NCI-H524 (cell line): ENCODE results near the gene OMD.

ENCODE experiments used
- DNase-seq, 2 experiments: peaks; one replicate each; lab custom pipeline; 2025; lab: John Stamatoyannopoulos, UW

The OMD gene, protein sequence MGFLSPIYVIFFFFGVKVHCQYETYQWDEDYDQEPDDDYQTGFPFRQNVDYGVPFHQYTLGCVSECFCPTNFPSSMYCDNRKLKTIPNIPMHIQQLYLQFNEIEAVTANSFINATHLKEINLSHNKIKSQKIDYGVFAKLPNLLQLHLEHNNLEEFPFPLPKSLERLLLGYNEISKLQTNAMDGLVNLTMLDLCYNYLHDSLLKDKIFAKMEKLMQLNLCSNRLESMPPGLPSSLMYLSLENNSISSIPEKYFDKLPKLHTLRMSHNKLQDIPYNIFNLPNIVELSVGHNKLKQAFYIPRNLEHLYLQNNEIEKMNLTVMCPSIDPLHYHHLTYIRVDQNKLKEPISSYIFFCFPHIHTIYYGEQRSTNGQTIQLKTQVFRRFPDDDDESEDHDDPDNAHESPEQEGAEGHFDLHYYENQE

GRCh38 chr9:92424340-92424739, at the start of gene OMD:
TSS of gene OMD (minus strand) at chr9:92424471. CDS start at chr9:92417558, 6,913 bp downstream.
- DNase-seq: no peak

- no peak for DNase-seq
Measured at GRCh38 chr9:92468206-92468605, 43.9 kb upstream of the OMD start.

GRCh38 chr9:92467511-92467910, 43.2 kb upstream of the OMD start:
- no peak for DNase-seq

GRCh38 chr9:92467041-92467440, 42.8 kb upstream of the OMD start:
- no peak for DNase-seq

DNA sequence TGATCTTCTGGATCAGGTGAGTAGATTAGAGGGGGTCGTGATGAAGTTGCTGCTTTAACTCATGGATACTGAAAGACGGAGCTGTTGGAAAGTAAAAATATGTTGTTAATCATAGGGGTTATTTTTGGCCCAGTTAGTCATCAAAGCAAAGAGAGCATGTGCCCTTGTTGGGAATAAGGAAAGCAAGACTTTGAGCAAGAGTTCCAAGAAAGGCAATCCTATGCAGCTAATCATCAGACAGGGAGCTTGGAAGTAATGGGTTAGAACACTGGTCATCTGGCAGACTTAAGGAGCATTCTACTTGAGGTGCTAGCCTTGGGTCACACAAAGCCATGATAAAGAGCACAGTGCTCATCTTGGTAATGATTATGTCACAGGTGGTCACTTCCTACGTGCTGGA, 39.7 kb upstream of the OMD start:
- no peak for DNase-seq

DNA sequence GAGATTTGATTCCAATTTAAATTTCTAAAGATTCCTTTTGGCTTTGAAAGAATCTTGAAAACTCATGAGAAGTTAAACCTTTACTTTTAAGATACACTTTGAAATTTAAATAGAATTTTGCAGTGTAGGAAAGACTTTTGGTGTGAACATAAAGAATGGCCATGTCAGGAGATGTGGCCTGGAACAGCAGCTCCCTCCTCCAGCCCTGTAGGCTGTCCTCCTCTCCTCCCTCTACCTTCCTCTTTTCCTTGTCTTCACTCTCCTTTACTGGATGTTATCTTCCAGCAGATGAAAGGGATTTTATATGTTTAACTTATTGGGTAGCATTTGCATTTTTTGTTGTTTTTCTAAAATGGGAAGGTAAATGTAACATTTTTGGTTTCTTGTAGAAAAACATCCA, 39.1 kb upstream of the OMD start:
- DNase-seq: no peak

GRCh38 chr9:92457576-92457975, 33.3 kb upstream of the OMD start:
- DNase-seq: no peak

GRCh38 chr9:92455217-92455616, 30.9 kb upstream of the OMD start:
- DNase-seq: peak in 1 of 2 experiments; percentile 8

DNA sequence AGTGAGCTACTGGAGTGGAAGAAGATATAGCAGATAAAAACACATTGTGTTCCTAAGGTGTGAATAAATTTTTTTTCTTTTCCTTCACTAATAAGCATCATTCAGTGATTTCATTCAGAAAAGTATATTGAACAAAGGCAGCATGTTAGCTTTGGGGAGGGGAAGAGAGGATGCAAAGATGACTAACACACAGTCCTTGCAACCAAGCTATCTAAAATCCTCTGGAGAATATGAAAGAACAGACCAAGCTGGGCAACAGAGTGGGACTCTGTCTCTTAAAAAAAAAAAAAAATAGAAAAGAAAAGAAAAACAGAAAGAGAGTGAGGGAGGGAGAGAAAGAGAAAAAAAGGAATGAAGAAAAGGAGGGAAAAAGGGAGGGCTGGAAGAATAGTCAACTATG, 22.3 kb upstream of the OMD start:
- DNase-seq: no peak

GRCh38 chr9:92444841-92445240, 20.6 kb upstream of the OMD start:
- peak; percentile 38 to 83 for DNase-seq

- no peak for DNase-seq
Measured at GRCh38 chr9:92440751-92441046, 16.4 kb upstream of the OMD start.

DNA sequence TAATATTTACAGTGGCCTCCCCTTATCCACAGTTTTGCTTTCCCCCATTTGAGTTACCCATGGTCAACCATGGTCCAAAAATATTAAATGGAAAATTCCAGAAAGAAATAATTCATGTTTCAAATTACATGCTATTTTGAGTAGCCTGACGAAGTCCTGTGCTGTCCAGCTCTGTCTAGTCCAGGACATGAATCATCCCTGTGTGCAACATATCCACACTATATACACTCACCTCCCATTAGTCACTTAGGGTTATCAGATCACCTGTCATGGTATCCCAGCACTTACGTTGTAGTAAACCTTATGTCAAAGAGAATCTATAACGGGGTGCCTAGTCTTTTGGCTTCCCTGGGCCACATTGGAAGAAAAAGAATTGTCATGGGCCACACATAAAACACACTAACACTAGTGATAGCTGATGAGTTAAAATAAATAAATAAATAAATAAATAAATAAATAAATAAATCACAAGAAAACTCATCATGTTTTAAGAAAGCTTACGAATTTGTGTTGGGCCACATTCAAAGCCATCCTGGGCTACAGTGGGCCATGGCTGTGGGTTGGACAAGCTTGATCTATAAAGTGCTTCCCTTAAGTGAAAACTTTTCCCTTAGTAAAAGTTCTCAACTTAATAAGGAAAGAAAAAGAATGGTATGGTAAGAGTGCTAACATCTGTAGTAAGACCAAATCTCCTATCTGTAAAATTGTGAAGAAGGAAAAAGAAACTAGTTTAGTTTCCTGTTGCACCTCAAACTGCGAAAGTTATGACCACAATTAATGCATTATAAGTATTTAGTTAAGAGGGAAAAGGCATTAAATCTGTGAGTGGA, 15.9 kb upstream of the OMD start:
- DNase-seq: no peak

DNA sequence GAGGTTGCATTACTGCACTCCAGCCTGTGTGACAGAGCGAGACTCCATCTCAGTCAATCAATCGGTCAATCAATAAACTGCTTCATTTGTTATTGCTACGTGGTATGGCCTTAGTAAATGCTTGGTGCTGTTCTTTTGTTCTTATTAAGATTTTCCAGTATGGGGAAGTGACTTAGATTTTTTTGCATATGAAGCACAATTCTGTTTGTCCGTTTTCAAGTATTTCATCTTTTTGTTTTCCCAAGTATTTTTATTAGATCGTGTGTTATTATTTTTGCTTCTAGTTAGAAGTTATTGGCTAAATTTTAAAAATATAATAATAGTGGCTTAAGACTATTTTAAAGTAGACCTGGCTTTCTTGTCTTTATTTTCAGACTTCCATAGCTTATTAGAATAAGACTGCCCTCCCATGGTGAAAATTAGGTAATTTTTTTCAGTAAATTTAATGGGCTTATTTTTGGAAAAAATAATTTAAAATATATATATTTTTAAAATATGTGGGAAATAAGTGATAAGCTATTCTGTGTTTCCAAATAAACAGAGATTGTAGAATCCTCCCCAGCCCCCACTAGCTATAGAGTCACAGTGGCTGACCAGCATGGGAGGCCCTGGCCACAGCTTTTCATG, 14.7 kb upstream of the OMD start:
- DNase-seq: peak in 1 of 2 experiments; percentile 32

GRCh38 chr9:92435263-92435662, 11.0 kb upstream of the OMD start:
- no peak for DNase-seq

- DNase-seq: no peak
Measured at GRCh38 chr9:92432972-92433548, 8.8 kb upstream of the OMD start.

DNA sequence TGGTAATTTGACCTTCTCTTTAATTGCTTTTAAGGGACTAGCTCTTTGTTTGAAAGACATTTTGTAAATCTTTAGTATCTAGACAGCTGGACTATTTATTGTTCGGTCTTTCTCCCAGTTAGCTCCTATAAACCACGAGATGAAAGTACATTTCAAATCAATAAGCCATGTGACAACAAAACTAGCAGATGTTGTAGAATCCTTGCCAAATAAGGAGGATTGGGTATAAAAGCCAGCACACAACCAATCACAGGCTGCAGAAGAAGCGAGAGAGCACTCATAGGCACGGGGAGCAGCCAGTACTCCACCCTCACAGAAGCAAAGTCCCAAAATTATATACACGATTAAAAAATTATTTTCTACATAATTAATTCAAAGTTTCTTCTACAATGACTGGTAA, 8.1 kb upstream of the OMD start:
- peak; percentile 19 to 63 for DNase-seq

GRCh38 chr9:92429836-92430235, 5.6 kb upstream of the OMD start:
- DNase-seq: peak; percentile 94 to 95

DNA sequence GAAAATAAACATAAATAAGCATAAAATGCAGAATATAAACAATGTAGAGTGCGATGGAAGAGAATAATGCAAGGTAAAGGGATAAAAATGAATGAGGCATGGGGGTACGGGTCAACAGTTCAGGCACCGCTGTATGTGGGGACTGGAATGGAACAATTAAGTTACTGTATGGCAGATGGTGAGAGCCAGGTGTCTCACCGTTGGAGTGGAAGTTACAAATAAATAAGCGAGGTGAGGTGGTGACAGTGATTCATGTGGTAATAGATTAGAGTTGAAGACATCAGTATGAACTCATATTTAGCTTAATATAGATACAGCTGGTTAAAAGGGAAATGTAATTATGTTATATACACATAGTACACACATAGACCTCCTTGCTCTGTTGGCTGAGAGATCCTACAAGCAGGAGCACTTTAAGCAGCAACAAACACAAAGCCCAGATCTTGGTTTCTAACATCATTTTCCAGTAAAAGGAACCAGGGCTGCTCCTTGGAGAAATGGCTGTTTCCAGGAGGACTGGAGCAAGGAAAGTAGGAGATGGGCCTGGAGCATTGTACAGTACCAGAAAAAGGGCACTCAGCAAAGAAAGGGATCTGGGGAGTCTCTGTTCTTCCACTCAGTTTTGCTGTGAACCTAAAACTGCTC, 2.4 kb upstream of the OMD start:
- DNase-seq: peak; percentile 90 to 96

- no peak for DNase-seq
Measured at GRCh38 chr9:92425474-92425873, 1.2 kb upstream of the OMD start.

GRCh38 chr9:92423612-92424011, 659 bp downstream of the OMD start:
- no peak for DNase-seq

GRCh38 chr9:92422611-92423338, 1.5 kb downstream of the OMD start:
- DNase-seq: no peak
